ENCODE results near the gene MALRD1. TPM values are rescaled to one million over a fixed set of nuclear protein-coding genes. Genes with fewer than 3 reads are reported as not detected.

MALRD1 gene
- total and polyA plus RNA-seq, 7 donors, result 0.34 to 4.7 (median 2.1) TPM; not detected in 2

DNA sequence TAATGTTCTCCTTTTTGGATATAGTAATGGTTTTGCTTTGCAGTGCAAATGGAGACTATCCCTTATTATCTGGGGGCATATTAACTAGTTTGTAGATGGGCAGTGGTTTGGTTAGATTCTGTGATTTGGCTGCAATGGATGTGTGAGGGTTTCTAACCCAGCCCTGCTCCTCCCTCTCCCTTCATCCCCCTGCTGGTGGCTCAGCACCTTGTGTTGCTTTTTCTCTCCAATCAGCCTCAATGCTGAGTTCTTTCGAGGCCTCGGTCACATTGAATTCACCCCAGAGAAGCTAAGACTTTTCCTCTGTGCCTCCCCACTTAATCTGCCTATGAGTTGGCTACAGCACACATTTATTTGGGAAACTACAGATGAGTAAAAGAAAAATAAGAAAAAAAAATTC, 120.0 kb downstream of the MALRD1 start:
- no peaks in the 10 kb centered on the region for H3K27me3 ChIP-seq
- 70 to 76% methylated on average over 2 of the region's 2 CpGs for WGBS, 2 donors
- TF ChIP-seq, protein P1, sequence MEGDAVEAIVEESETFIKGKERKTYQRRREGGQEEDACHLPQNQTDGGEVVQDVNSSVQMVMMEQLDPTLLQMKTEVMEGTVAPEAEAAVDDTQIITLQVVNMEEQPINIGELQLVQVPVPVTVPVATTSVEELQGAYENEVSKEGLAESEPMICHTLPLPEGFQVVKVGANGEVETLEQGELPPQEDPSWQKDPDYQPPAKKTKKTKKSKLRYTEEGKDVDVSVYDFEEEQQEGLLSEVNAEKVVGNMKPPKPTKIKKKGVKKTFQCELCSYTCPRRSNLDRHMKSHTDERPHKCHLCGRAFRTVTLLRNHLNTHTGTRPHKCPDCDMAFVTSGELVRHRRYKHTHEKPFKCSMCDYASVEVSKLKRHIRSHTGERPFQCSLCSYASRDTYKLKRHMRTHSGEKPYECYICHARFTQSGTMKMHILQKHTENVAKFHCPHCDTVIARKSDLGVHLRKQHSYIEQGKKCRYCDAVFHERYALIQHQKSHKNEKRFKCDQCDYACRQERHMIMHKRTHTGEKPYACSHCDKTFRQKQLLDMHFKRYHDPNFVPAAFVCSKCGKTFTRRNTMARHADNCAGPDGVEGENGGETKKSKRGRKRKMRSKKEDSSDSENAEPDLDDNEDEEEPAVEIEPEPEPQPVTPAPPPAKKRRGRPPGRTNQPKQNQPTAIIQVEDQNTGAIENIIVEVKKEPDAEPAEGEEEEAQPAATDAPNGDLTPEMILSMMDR (IDR thresholded peaks at IDR 0.05), result no peak
- no peak for TF ChIP-seq EP300 (IDR thresholded peaks at IDR 0.05)
- no peak for TF ChIP-seq POLR2A (IDR thresholded peaks at IDR 0.05)
- TF ChIP-seq POLR2AphosphoS5 (IDR thresholded peaks at IDR 0.05), result no peak

DNA sequence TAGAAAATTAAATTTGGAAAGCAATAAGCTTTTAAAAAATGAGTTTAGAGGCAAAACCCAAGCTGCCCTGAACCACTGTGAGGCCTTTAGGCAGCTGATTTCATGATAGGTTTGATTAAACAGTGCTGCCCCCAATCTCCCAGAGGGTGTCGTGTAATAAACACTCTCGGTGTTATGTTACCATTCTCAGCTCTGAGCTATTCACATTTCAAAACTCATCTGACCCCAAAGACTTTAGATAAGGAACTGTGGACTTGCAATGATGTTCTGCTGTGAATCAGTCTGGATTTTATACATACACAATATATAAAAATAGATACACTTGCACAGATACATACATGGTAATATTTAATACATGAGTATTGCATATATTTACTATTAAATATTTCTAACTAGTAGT, 120.4 kb downstream of the MALRD1 start:
- intact Hi-C loops (cut with DNase I), result no loop called here
- no peak overlapping the region for H3K27ac ChIP-seq
- no peak for TF ChIP-seq EP300 (IDR thresholded peaks at IDR 0.05)
- TF ChIP-seq POLR2A (IDR thresholded peaks at IDR 0.05), result no peak
- TF ChIP-seq POLR2AphosphoS5 (IDR thresholded peaks at IDR 0.05), result no peak
- TF ChIP-seq, protein P1 (IDR thresholded peaks at IDR 0.05), result no peak
- H3K4me3 ChIP-seq, result no peak overlapping the region
- no peaks in the 10 kb centered on the region for H3K27me3 ChIP-seq
- no peaks in the 10 kb centered on the region for H3K9me3 ChIP-seq
- WGBS, 2 donors, result 87 to 88% methylated on average over 2 of the region's 2 CpGs
- H3K36me3 ChIP-seq, result no peaks in the 10 kb centered on the region
- no peak for DNase-seq
- no peaks in the 10 kb centered on the region for H3K4me1 ChIP-seq

More for the DNA sequence above, 120.0 kb downstream of the MALRD1 start:
- H3K9me3 ChIP-seq, result no peaks in the 10 kb centered on the region
- H3K36me3 ChIP-seq, result no peaks in the 10 kb centered on the region
- DNase-seq, result no peak
- H3K4me1 ChIP-seq, result no peaks in the 10 kb centered on the region
- H3K4me3 ChIP-seq, result no peak overlapping the region
- intact Hi-C loops (cut with DNase I), result no loop called here
- no peak overlapping the region for H3K27ac ChIP-seq

DNA sequence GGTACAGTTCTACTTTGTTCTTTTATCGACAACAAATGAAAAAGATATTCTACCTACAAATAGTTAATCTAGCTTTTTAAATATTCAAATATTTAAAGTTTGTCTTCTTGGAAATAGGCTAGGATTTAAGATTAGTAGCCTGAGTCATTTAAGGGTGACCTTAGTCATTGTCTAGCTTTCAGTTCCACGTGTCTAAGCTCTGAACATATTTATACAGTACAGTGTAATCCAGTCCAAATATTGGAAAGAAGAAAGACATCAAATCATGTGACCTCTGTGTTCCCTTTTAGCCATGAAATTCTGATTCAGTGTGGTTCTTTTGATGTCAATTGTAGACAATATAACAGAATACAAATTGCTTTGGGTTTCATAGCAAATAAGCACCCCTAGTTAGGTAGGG, 121.1 kb downstream of the MALRD1 start:
- TF ChIP-seq, protein P1 (IDR thresholded peaks at IDR 0.05), result no peak
- TF ChIP-seq EP300 (IDR thresholded peaks at IDR 0.05) (no peak), POLR2A (IDR thresholded peaks at IDR 0.05) (no peak), POLR2AphosphoS5 (IDR thresholded peaks at IDR 0.05) (no peak)
- no peak overlapping the region for H3K4me3 ChIP-seq
- no peak for DNase-seq
- H3K27ac ChIP-seq, result no peak overlapping the region
- no peaks in the 10 kb centered on the region for H3K4me1 ChIP-seq
- intact Hi-C loops (cut with DNase I), result no loop called here
- no peaks in the 10 kb centered on the region for H3K27me3 ChIP-seq
- WGBS, 2 donors, result 49 to 61% methylated on average over 2 of the region's 2 CpGs
- no peaks in the 10 kb centered on the region for H3K9me3 ChIP-seq
- H3K36me3 ChIP-seq, result no peaks in the 10 kb centered on the region

DNA sequence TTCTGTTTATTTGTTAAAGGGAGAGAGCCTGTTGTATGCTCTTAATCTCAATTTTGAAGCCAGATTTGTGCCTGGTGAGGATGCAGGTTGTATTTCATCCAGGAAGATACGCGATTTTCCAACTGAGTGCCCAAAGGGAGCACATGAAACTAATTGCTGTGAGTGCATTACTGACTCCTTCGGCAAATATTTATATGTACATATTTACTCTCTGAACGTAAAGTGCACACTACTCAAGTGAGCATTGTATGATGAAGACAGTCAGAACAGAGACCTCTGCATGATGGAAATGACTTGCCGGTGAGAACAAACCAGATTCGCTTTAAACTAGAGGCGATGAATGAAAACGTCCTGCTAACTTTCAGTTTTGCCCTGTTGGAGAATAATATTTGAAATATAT, 130.1 kb downstream of the MALRD1 start:
- 79 to 80% methylated on average over 8 of the region's 8 CpGs for WGBS, 2 donors
- H3K27me3 ChIP-seq, result no peaks in the 10 kb centered on the region
- H3K36me3 ChIP-seq, result no peaks in the 10 kb centered on the region
- no peak overlapping the region for H3K27ac ChIP-seq
- H3K4me1 ChIP-seq, result no peaks in the 10 kb centered on the region
- no peak for DNase-seq
- no peaks in the 10 kb centered on the region for H3K9me3 ChIP-seq
- intact Hi-C loops (cut with DNase I), result no loop called here
- TF ChIP-seq POLR2AphosphoS5 (IDR thresholded peaks at IDR 0.05) (no peak), EP300 (IDR thresholded peaks at IDR 0.05) (no peak), POLR2A (IDR thresholded peaks at IDR 0.05) (no peak)
- TF ChIP-seq, protein P1 (IDR thresholded peaks at IDR 0.05), result no peak
- H3K4me3 ChIP-seq, result no peak overlapping the region

DNA sequence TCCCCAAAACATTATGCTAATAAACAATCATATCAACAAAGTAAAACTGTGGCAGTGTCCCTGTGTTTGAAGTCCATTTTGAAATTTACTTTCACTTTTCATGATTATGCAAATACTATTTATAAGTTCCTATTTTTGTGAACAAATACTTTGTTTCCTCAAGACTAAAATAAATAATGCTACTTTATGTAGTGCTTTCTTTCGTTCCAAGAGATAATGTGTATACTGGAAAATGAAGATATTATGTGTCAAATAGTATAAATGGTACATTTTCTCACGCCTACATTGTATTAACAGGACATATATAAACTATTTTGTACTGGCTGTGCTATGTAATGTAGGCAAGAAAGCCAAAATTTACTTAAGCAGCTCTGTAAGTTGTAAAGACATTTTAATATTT, 136.3 kb downstream of the MALRD1 start:
- H3K36me3 ChIP-seq, result no peaks in the 10 kb centered on the region
- DNase-seq, result no peak
- WGBS, 2 donors, result 46 to 59% methylated on average over 2 of the region's 2 CpGs
- intact Hi-C loops (cut with DNase I), result no loop called here
- no peaks in the 10 kb centered on the region for H3K27me3 ChIP-seq
- no peak overlapping the region for H3K4me3 ChIP-seq
- H3K4me1 ChIP-seq, result no peaks in the 10 kb centered on the region
- H3K9me3 ChIP-seq, result no peaks in the 10 kb centered on the region
- TF ChIP-seq, protein P1 (IDR thresholded peaks at IDR 0.05), result no peak
- TF ChIP-seq POLR2A (IDR thresholded peaks at IDR 0.05) (no peak), POLR2AphosphoS5 (IDR thresholded peaks at IDR 0.05) (no peak), EP300 (IDR thresholded peaks at IDR 0.05) (no peak)
- no peak overlapping the region for H3K27ac ChIP-seq

Measured in sigmoid colon (tissue), 7 donors.